Middle frontal gyrus (tissue), 1 donor: ENCODE data around the gene AMOTL1.
A peak's percentile ranks its signal among the peaks of the same experiment; 100 is the strongest.

ENCODE experiments used
- DNase-seq: peaks from one replicate; pipeline ENCODE4 v3.0.0-alpha.2; 2015; ENCODE audit warnings: low spot score; ENCODE audit errors: extremely low spot score

The AMOTL1 gene, protein sequence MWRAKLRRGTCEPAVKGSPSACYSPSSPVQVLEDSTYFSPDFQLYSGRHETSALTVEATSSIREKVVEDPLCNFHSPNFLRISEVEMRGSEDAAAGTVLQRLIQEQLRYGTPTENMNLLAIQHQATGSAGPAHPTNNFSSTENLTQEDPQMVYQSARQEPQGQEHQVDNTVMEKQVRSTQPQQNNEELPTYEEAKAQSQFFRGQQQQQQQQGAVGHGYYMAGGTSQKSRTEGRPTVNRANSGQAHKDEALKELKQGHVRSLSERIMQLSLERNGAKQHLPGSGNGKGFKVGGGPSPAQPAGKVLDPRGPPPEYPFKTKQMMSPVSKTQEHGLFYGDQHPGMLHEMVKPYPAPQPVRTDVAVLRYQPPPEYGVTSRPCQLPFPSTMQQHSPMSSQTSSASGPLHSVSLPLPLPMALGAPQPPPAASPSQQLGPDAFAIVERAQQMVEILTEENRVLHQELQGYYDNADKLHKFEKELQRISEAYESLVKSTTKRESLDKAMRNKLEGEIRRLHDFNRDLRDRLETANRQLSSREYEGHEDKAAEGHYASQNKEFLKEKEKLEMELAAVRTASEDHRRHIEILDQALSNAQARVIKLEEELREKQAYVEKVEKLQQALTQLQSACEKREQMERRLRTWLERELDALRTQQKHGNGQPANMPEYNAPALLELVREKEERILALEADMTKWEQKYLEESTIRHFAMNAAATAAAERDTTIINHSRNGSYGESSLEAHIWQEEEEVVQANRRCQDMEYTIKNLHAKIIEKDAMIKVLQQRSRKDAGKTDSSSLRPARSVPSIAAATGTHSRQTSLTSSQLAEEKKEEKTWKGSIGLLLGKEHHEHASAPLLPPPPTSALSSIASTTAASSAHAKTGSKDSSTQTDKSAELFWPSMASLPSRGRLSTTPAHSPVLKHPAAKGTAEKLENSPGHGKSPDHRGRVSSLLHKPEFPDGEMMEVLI

GRCh38 chr11:94767701-94768601, at the start of gene AMOTL1:
Gene AMOTL1, plus strand, starts transcription at chr11:94768356. Its CDS starts 156 bp downstream, at chr11:94768512.
- DNase-seq, result peak; percentile 51

DNA sequence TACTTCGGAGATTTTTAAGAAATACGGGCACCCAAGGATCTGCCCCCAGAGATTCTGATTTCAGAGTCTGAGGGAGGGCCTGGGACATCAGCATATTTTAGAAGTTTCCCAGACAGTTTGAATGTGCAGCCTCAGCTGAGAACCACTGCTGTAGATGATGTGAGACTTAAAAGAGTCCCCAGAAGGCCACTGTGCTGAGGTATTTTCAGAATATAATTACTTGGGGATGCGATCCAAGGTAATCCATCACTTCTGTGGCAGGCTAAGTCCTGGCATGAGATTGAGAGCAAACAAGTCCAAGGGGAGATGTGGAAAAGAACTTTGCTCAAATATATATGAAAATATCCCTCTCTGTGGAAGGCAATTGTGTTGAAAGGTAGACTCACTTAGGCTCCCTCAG, 48.3 kb upstream of the AMOTL1 start:
- no peak for DNase-seq

GRCh38 chr11:94721565-94722292, 46.4 kb upstream of the AMOTL1 start:
- DNase-seq, result no peak

- no peak for DNase-seq
Measured at GRCh38 chr11:94722735-94723134, 45.4 kb upstream of the AMOTL1 start.

DNA sequence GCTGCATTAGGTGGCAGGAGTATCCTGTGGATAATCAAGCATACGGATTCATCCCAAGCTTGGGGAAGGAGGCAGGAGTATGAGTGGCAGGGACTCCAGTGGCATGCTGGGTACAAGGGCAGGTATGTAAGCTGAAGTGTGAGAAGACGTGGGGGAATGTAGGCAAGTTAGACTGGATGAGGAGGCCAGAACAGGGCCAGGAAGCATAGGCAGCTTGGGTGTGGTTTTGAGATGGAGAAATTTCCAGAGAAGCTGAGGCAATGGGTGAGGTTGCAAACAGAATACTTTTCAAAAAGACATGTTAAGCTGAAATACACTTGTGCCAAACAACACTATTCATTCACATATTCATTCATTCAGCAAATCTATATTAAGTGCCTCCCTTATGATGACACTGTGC, 43.1 kb upstream of the AMOTL1 start:
- DNase-seq, result no peak

GRCh38 chr11:94727819-94728218, 40.3 kb upstream of the AMOTL1 start:
- no peak for DNase-seq

DNA sequence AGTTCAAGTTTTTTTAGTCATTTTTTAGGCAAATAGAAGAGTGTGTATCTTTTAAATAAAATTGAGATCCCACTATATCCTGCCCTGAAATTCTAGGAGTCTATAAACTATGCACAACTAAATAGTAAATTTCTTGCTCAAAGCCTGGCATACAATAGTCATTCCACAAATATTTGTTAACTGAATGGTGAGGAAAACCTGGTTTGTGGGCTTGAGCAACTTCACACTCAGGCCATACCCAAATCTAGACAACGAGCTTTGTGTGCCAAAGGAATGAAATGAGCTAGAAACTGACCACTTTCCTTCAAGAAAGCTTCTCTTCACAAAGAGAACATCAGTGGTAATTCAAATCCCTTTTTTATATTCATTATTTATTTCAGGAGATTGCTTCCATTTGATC, 39.6 kb upstream of the AMOTL1 start:
- no peak for DNase-seq

GRCh38 chr11:94728966-94729751, 39.0 kb upstream of the AMOTL1 start:
- DNase-seq, result no peak

DNA sequence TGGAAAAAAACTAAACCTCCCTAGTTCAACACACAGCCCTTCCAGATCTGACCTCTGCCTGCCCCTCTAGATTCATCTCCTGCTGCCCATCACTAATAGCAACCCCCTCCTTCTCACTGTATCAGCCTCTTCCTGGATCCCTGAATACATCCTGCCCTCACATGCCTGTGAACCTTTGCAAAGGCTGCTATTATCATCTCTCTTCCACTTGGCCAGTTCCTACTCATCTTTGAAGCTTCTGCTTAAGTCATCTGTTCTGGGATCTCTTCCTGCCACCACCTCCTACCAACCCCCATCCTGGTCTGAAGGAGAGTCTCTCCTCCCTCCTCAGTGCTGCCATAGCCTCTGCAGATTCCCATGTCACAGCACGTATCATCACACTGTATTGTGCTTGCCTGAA, 38.0 kb upstream of the AMOTL1 start:
- DNase-seq, result no peak

DNA sequence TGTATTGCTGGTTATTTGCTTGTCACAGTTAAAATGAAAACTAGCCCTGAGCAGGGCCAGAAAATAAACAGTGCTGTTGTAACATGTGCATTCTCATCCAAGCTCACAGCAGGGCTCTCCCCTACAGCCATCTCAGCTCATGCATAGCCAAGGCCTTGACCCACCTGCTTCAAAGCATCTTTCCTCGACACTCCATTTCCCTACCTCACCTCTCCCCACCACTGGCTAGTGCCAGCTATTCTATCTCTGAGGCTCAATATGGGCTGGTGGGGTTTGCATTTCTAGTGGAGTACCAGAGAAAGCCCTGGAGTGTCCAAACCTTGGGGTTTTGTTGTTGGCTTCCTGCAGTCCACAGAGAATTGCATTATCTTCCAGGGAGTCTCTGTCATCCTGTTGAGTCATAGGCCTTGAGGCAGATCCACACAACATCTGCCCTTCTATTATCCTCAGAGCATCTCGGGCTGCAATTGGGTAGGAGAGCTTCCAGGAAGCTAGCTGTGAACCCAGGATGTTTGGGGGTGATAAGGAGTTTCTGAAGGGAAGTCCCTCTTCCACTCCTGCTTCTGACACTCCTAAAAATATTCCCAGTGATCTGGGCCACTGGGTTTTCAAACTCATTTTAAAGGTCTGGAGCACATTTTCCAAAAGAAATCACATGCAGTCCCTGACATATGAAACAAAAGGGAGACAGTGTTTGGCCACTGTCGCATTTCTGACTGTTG, 36.1 kb upstream of the AMOTL1 start:
- DNase-seq, result no peak

DNA sequence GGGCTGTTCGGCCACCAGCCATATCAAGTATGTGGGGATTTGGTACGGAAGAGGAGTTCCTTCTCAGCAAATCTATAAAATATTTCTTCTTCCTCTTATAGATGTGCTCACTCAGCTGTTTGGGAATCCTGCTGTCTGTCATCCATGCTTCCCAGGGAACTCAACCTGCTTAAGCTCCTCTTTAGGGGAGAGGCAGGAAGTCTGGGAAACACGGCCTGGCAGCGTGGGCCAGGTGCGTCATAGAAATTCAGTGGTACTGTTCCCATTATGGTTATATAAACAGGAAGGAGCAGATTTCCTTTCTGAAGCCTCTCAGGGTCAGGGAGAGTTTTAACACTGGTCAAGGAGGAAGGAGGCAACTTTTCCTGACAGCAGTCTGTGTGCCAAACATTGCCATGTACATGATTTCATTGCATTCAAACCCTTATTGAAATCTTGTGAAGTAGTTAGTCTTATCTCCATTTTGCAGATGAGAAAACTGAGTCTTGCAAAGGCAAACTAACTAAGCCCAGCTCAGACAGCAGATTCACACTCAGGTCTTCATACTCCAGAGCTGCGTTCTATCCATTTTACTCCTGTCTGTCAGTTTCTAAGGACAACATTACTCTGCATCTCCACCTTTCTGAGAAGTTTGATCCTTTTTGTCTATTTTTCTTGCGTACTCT, 35.4 kb upstream of the AMOTL1 start:
- DNase-seq, result no peak

GRCh38 chr11:94734563-94735275, 33.4 kb upstream of the AMOTL1 start:
- DNase-seq, result no peak

GRCh38 chr11:94735907-94736306, 32.2 kb upstream of the AMOTL1 start:
- DNase-seq, result no peak

GRCh38 chr11:94737171-94737611, 31.0 kb upstream of the AMOTL1 start:
- no peak for DNase-seq

GRCh38 chr11:94738746-94739145, 29.4 kb upstream of the AMOTL1 start:
- DNase-seq, result no peak

GRCh38 chr11:94739331-94739730, 28.8 kb upstream of the AMOTL1 start:
- DNase-seq, result no peak

DNA sequence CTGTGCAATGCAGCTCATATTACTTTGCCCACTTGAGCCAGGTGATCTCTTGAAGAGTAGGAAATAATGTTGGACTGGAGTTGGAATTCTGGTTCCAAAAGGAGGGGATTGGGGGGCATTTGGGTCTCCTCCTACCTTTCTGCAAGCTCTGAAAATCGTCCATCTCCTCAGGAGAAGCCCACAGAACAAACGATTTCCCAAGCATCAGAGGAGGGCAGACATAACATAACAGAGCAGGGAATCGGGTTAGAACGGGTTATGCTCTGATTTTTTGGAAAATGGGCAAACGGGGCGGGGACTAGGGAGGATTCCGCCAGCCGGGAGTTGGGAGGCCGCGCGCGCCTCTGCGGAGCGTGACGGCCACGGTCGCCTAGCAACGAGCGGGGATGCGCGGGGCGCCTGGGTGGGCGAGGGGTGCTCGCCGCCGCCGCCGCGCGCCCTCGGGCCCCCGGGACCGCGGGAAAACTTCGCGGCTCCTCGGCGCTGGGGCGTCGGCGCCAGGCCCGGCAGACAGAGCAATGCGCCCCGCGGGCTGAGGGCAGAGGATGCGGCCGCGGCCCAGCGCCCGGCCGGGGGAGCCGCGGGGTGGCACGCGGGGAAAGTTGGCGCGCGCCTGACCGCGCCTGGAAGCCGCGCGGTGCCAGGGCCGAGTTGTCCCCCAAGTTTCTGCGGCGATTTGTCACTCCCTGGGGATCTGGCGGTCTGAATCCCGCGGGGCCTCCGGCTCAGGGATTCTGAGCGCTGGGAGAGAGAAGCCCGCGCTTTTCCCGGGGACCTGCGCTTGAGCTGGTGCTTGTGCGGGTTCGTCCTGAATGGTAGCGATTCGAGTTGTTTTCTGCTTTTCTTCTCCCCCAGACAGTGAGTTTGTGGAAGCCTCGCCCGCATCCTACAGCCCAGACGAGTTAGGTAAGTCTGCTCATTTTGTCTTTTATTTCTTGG, 27.8 kb upstream of the AMOTL1 start:
- no peak for DNase-seq
